Liver (tissue), 9 donors: ENCODE results near the gene L3MBTL1. TPM values are rescaled to one million over a fixed set of nuclear protein-coding genes. Genes with fewer than 3 reads are reported as not detected.
A peak's percentile ranks its signal among the peaks of the same experiment; 100 is the strongest.

Experiments
- DNase-seq: peaks from one replicate; pipeline ENCODE4 v3.0.0-alpha.2; 2017; ENCODE audit warnings: low spot score
- H3K27ac ChIP-seq, 2 donors: one replicate each; pipeline ENCODE4 v1.7.0; 2013; ENCODE audit warnings: inconsistent platforms in 2 of 2, low read length in 2 of 2, control low read depth in 1 of 2, low read depth in 1 of 2, mild to moderate bottlenecking in 1 of 2
- H3K27me3 ChIP-seq, 4 donors: one replicate each; pipeline versions ENCODE4 v1.6.1 to v1.7.0; 2013; ENCODE audit warnings: low read length in 3 of 4, inconsistent platforms in 1 of 4, mild to moderate bottlenecking in 1 of 4, moderate library complexity in 1 of 4; ENCODE audit not compliant: control insufficient read depth in 4 of 4, insufficient read depth in 4 of 4
- H3K36me3 ChIP-seq, 4 donors: one replicate each; pipeline versions ENCODE4 v1.6.1 to v1.7.0; 2013; ENCODE audit warnings: low read length in 3 of 4, mild to moderate bottlenecking in 3 of 4, low read depth in 1 of 4, moderate library complexity in 1 of 4; ENCODE audit not compliant: control insufficient read depth in 4 of 4, insufficient read depth in 3 of 4
- H3K4me1 ChIP-seq, 4 donors: one replicate each; pipeline versions ENCODE4 v1.6.1 to v1.7.0; 2013; ENCODE audit warnings: low read length in 3 of 4, mild to moderate bottlenecking in 3 of 4, moderate library complexity in 1 of 4; ENCODE audit not compliant: control insufficient read depth in 4 of 4, insufficient read depth in 4 of 4
- H3K4me3 ChIP-seq, 3 donors: one replicate each; pipeline versions ENCODE4 v1.6.1 to v1.7.0; 2013; ENCODE audit warnings: low read length in 3 of 3, control low read depth in 1 of 3, low read depth in 1 of 3, mild to moderate bottlenecking in 1 of 3
- H3K9ac ChIP-seq, 2 donors: one replicate each; pipeline ENCODE4 v1.7.0; 2013; ENCODE audit warnings: low read length in 2 of 2, mild to moderate bottlenecking in 2 of 2, moderate library complexity in 2 of 2, control low read depth in 1 of 2, low read depth in 1 of 2
- H3K9me3 ChIP-seq, 4 donors: one replicate each; pipeline versions ENCODE4 v1.6.1 to v1.7.0; 2013; ENCODE audit warnings: low read length in 3 of 4; ENCODE audit not compliant: control insufficient read depth in 4 of 4
- EGR1 ChIP-seq, 2 donors: IDR thresholded peaks; 2 replicates each; pipeline ENCODE4 v1.6.1; 2016 to 2018; ENCODE audit warnings: antibody characterized with exemption in 2 of 2, low read depth in 2 of 2
- FOXA1 ChIP-seq: IDR thresholded peaks from 2 replicates; pipeline ENCODE4 v1.6.1; 2016; ENCODE audit warnings: antibody characterized with exemption
- GABPA ChIP-seq, 2 donors: IDR thresholded peaks in 1 of 2; conservative IDR thresholded peaks in 1 of 2; 2 replicates each; pipeline ENCODE4 v1.6.1; 2016; ENCODE audit warnings: antibody characterized with exemption in 2 of 2, mild to moderate bottlenecking in 1 of 2, moderate library complexity in 1 of 2
- JUND ChIP-seq, 2 donors: IDR thresholded peaks; 2 replicates each; pipeline ENCODE4 v1.6.1; 2016; ENCODE audit warnings: antibody characterized with exemption in 2 of 2
- NR2F2 ChIP-seq: IDR thresholded peaks from 2 replicates; pipeline ENCODE4 v1.6.1; 2016; ENCODE audit warnings: antibody characterized with exemption
- RAD21 ChIP-seq, 2 donors: IDR thresholded peaks; 2 replicates each; pipeline ENCODE4 v1.6.1; 2016; ENCODE audit warnings: antibody characterized with exemption in 2 of 2, mild to moderate bottlenecking in 2 of 2
- TAF1 ChIP-seq: conservative IDR thresholded peaks from 2 replicates; pipeline ENCODE4 v1.6.1; 2016; ENCODE audit warnings: antibody characterized with exemption, mild to moderate bottlenecking
- YY1 ChIP-seq: IDR thresholded peaks from 2 replicates; pipeline ENCODE4 v1.6.1; 2016; ENCODE audit warnings: antibody characterized with exemption, mild to moderate bottlenecking
- ZBTB33 ChIP-seq: IDR thresholded peaks from 2 replicates; pipeline ENCODE4 v1.6.1; 2016; ENCODE audit warnings: antibody characterized with exemption
- WGBS: extraction: QIAGEN DNeasy Blood & Tissue Kit; methylation state at CpG from one replicate; pipeline ENCODE4 v1.1.7; 2013; 5-methylcytosine and 5-hydroxymethylcytosine counted together
- polyA plus RNA-seq, 2 donors: library from polyadenylated mRNA; stranded (reverse) in 1 of 2; unstranded in 1 of 2; fragments of 200-250 nt in 1 of 2; fragments of >200 nt in 1 of 2; fragmentation: Nextera tagmentation in 1 of 2; extraction: Ambion mirVana in 1 of 2; gene quantifications; one replicate each; pipeline versions ENCODE4 v1.2.1 to v1.2.3, GENCODE V29; 2013 to 2015
- total RNA-seq, 2 donors: library from RNA; depleted of rRNA; stranded (reverse); fragments of >200 nt; gene quantifications; one replicate each; pipeline ENCODE4 v1.2.3, GENCODE V29; 2014
- TF ChIP-seq, protein P1 (sequence below): IDR thresholded peaks from 2 replicates; pipeline ENCODE4 v1.6.1; 2016; ENCODE audit warnings: antibody characterized with exemption
- TF ChIP-seq, protein P2 (sequence below): IDR thresholded peaks from 2 replicates; pipeline ENCODE4 v1.6.1; 2016; ENCODE audit warnings: antibody characterized with exemption, mild to moderate bottlenecking
- donor health status: healthy.
- donor health status: healthy.
- donor health status: healthy.
- donor health status: healthy.
- donor health status: healthy.

L3MBTL1 gene
- total and polyA plus RNA-seq, 4 donors = 0.45 to 5.6 (median 2.0) TPM

- Histone ChIP-seq H3K9me3 (no peaks in the 10 kb centered on the region), H3K27me3 (no peaks in the 10 kb centered on the region), H3K36me3 (no peaks in the 10 kb centered on the region), H3K9ac (no peak overlapping the region), H3K4me1 (peaks cover 9 to 41% (median 31%) of the 10 kb centered on the region in 4 donors), H3K4me3 (no peak overlapping the region), H3K27ac (no peak overlapping the region)
- TF ChIP-seq, protein P1, sequence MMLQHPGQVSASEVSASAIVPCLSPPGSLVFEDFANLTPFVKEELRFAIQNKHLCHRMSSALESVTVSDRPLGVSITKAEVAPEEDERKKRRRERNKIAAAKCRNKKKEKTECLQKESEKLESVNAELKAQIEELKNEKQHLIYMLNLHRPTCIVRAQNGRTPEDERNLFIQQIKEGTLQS = no peak
- TF ChIP-seq EGR1 (IDR thresholded peaks at IDR 0.05; ENCODE audit: low read depth in 2 of 2) = no peak
- no peak for TF ChIP-seq ZBTB33
- TF ChIP-seq JUND (IDR thresholded peaks at IDR 0.05) = no peak
- TF ChIP-seq YY1 = no peak
- no peak for TF ChIP-seq NR2F2
- TF ChIP-seq, protein P2, sequence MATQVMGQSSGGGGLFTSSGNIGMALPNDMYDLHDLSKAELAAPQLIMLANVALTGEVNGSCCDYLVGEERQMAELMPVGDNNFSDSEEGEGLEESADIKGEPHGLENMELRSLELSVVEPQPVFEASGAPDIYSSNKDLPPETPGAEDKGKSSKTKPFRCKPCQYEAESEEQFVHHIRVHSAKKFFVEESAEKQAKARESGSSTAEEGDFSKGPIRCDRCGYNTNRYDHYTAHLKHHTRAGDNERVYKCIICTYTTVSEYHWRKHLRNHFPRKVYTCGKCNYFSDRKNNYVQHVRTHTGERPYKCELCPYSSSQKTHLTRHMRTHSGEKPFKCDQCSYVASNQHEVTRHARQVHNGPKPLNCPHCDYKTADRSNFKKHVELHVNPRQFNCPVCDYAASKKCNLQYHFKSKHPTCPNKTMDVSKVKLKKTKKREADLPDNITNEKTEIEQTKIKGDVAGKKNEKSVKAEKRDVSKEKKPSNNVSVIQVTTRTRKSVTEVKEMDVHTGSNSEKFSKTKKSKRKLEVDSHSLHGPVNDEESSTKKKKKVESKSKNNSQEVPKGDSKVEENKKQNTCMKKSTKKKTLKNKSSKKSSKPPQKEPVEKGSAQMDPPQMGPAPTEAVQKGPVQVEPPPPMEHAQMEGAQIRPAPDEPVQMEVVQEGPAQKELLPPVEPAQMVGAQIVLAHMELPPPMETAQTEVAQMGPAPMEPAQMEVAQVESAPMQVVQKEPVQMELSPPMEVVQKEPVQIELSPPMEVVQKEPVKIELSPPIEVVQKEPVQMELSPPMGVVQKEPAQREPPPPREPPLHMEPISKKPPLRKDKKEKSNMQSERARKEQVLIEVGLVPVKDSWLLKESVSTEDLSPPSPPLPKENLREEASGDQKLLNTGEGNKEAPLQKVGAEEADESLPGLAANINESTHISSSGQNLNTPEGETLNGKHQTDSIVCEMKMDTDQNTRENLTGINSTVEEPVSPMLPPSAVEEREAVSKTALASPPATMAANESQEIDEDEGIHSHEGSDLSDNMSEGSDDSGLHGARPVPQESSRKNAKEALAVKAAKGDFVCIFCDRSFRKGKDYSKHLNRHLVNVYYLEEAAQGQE = no peak
- DNase-seq = no peak
- 82% methylated on average over 5 of the region's 5 CpGs for WGBS
Observed at GRCh38 chr20:43548273-43548880, 40.9 kb downstream of the L3MBTL1 start.

GRCh38 chr20:43549416-43550065 lies 42.0 kb downstream of the L3MBTL1 start:
- H3K27ac ChIP-seq = peak overlapping the region; percentile 37 to 75

More at GRCh38 chr20:43549416-43550065, 42.0 kb downstream of the L3MBTL1 start:
- H3K4me3 ChIP-seq = no peak overlapping the region
- H3K4me1 ChIP-seq = peaks cover 9 to 41% (median 31%) of the 10 kb centered on the region in 4 donors
- H3K9ac ChIP-seq = no peak overlapping the region
- TF ChIP-seq YY1 (no peak), TAF1 (no peak), ZBTB33 (no peak), RAD21 (IDR thresholded peaks at IDR 0.05) (peak in 1 of 2 donors; percentile 4), FOXA1 (no peak), GABPA (IDR thresholded peaks at IDR 0.05 in 1 of 2, conservative IDR thresholded peaks at IDR 0.05 in 1 of 2) (no peak)
- TF ChIP-seq, protein P1 = no peak
- H3K27me3 ChIP-seq = no peaks in the 10 kb centered on the region
- 94% methylated on average over 4 of the region's 4 CpGs for WGBS
- DNase-seq = no peak
- no peaks in the 10 kb centered on the region for H3K9me3 ChIP-seq
- H3K36me3 ChIP-seq = no peaks in the 10 kb centered on the region
